CD4-positive, alpha-beta T cell (primary cell): ENCODE results near the gene LIPK. TPM values are rescaled to one million over a fixed set of nuclear protein-coding genes. Genes with fewer than 3 reads are reported as not detected.

Experiments used
- ATAC-seq: fragments of 200-7000 bp; cut with Tn5 transposase; one replicate; pipeline ENCODE4 v1.10.0; 2022; ENCODE audit warnings: mild to moderate bottlenecking; ENCODE audit not compliant: poor library complexity
- CTCF ChIA-PET: fragments of 350-600 bp; sonication (Branson Sonifier 250); formaldehyde crosslinking; loops from one replicate; lab custom pipeline; 2021; ENCODE audit warnings: antibody characterized with exemption, inconsistent platforms; lab: Charles Lee
- POLR2A ChIA-PET: fragments of 350-600 bp; sonication (Branson Sonifier 250); formaldehyde crosslinking; loops from one replicate; lab custom pipeline; 2021; ENCODE audit warnings: antibody characterized with exemption, inconsistent platforms; lab: Charles Lee
- DNase-seq, 14 experiments: peaks; one replicate each; pipeline ENCODE4 v3.0.0-alpha.2; 2013 to 2020; ENCODE audit warnings: mixed read lengths in 2 of 14
- H3K27ac ChIP-seq, 2 donors: one replicate each; pipeline versions ENCODE4 v1.5.1 to v1.7.0; 2013; ENCODE audit warnings: low read length in 2 of 2, low read depth in 1 of 2, mild to moderate bottlenecking in 1 of 2
- H3K27me3 ChIP-seq, 2 experiments: 1 replicate in 1 of 2; 2 replicates in 1 of 2; pipeline versions ENCODE4 v1.6.1 to v1.7.0; 2013; ENCODE audit warnings: low read length in 2 of 2, control low read depth in 1 of 2, mild to moderate bottlenecking in 1 of 2, moderate library complexity in 1 of 2; ENCODE audit not compliant: insufficient read depth in 2 of 2, control insufficient read depth in 1 of 2
- H3K36me3 ChIP-seq: one replicate; pipeline ENCODE4 v1.6.1; 2013; ENCODE audit warnings: low read length, control low read depth; ENCODE audit not compliant: insufficient read depth
- H3K4me1 ChIP-seq: one replicate; pipeline ENCODE4 v1.6.1; 2013; ENCODE audit warnings: low read length, control low read depth; ENCODE audit not compliant: insufficient read depth
- H3K4me3 ChIP-seq: one replicate; pipeline ENCODE4 v1.5.1; 2013; ENCODE audit warnings: mild to moderate bottlenecking, low read length, moderate library complexity
- H3K9me3 ChIP-seq, 2 experiments: 1 replicate in 1 of 2; 2 replicates in 1 of 2; pipeline versions ENCODE4 v1.6.1 to v1.7.0; 2013; ENCODE audit warnings: low read length in 2 of 2, mild to moderate bottlenecking in 2 of 2, control low read depth in 1 of 2, moderate library complexity in 1 of 2; ENCODE audit not compliant: control insufficient read depth in 1 of 2, insufficient read depth in 1 of 2
- H3K27ac Mint-ChIP-seq: one replicate; pipeline ENCODE4 v1.8.0; 2020; ENCODE audit warnings: mixed read lengths
- H3K27me3 Mint-ChIP-seq: one replicate; pipeline ENCODE4 v1.8.0; 2021; ENCODE audit warnings: mixed read lengths
- H3K36me3 Mint-ChIP-seq: one replicate; pipeline ENCODE4 v1.8.0; 2021; ENCODE audit warnings: low read depth, mixed read lengths
- H3K4me1 Mint-ChIP-seq: one replicate; pipeline ENCODE4 v1.8.0; 2021; ENCODE audit warnings: low read depth, mixed read lengths
- H3K4me3 Mint-ChIP-seq: one replicate; pipeline ENCODE4 v1.8.0; 2020; ENCODE audit warnings: mild to moderate bottlenecking, mixed read lengths
- H3K9me3 Mint-ChIP-seq: one replicate; pipeline ENCODE4 v1.8.0; 2020; ENCODE audit warnings: mixed read lengths
- CTCF ChIP-seq: fragments of 200-600 bp; IDR thresholded peaks from one replicate; pipeline ENCODE4 v1.8.0; 2022; ENCODE audit warnings: antibody characterized with exemption, mild to moderate bottlenecking
- intact Hi-C, 2 experiments: fragments of 100-400 bp; cut with DNase I in 1 of 2; cut with micrococcal nuclease in 1 of 2; formaldehyde crosslinking; loops; one replicate each; pipeline versions ENCODE4 v1.15.1 to v1.9.0; 2023 to 2025; cut with DNase I, micrococcal nuclease
- total RNA-seq, 174 experiments: library from RNA in 2 of 174; stranded (reverse) in 2 of 174; gene quantifications; one replicate each; pipeline ENCODE4 v1.2.3 and lab custom pipeline; 2021 to 2026

The LIPK gene
- total RNA-seq, 2 experiments from 2014 or later, result not detected

DNA sequence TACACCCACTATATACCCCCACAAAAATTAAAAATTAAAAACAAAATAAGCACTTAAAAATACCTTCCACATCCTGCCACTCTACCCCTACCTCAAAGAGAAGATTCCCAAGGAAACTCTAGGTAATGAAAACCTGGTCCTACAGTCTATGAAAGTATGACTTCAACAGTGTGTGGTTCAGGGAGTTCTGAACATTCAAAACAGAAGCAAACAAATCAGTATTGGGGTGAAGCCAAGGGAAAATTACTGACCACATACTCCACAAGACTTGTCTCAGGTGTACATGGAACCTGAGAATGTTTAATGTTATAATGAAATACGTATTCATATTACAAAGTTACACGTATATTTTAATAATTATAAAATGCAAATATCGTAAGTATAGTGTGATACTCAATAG lies 76.2 kb downstream of the LIPK start:
- no peak overlapping the region for H3K4me3 ChIP-seq
- ATAC-seq (no peak), DNase-seq (no peak)
- H3K27me3 ChIP-seq, result no peaks in the 10 kb centered on the region
- Mint-ChIP-seq H3K36me3 (no peaks in the 10 kb centered on the region), H3K9me3 (no peaks in the 10 kb centered on the region), H3K27me3 (no peaks in the 10 kb centered on the region), H3K27ac (no peak overlapping the region), H3K4me3 (no peak overlapping the region), H3K4me1 (no peaks in the 10 kb centered on the region)
- H3K4me1 ChIP-seq, result no peaks in the 10 kb centered on the region
- H3K27ac ChIP-seq, result no peak overlapping the region
- H3K9me3 ChIP-seq, result no peaks in the 10 kb centered on the region
- TF ChIP-seq CTCF, result no peak
- intact Hi-C loops, result no loop called here
- ChIA-PET POLR2A (no interaction called here), CTCF (no interaction called here)
- H3K36me3 ChIP-seq, result no peaks in the 10 kb centered on the region

GRCh38 chr10:88783724-88784123 lies 77.7 kb downstream of the LIPK start:
- no peaks in the 10 kb centered on the region for H3K36me3 Mint-ChIP-seq
- no peaks in the 10 kb centered on the region for H3K9me3 ChIP-seq
- no peaks in the 10 kb centered on the region for H3K27me3 ChIP-seq
- H3K4me3 Mint-ChIP-seq, result no peak overlapping the region
- intact Hi-C loops, result no loop called here
- no peak overlapping the region for H3K4me3 ChIP-seq
- no peak for ATAC-seq
- DNase-seq, result no peak
- no peak for TF ChIP-seq CTCF
- no peaks in the 10 kb centered on the region for H3K27me3 Mint-ChIP-seq
- ChIA-PET CTCF (no interaction called here), POLR2A (no interaction called here)
- no peak overlapping the region for H3K27ac Mint-ChIP-seq
- no peaks in the 10 kb centered on the region for H3K9me3 Mint-ChIP-seq
- no peaks in the 10 kb centered on the region for H3K4me1 Mint-ChIP-seq
- no peaks in the 10 kb centered on the region for H3K36me3 ChIP-seq
- no peak overlapping the region for H3K27ac ChIP-seq
- no peaks in the 10 kb centered on the region for H3K4me1 ChIP-seq

- no peak for ATAC-seq
- POLR2A ChIA-PET, result no interaction called here
- Mint-ChIP-seq H3K9me3 (no peaks in the 10 kb centered on the region), H3K27ac (no peak overlapping the region), H3K27me3 (no peaks in the 10 kb centered on the region), H3K4me1 (no peaks in the 10 kb centered on the region), H3K36me3 (no peaks in the 10 kb centered on the region), H3K4me3 (no peak overlapping the region)
- Histone ChIP-seq H3K27ac (no peak overlapping the region), H3K9me3 (no peaks in the 10 kb centered on the region), H3K4me3 (no peak overlapping the region), H3K36me3 (no peaks in the 10 kb centered on the region), H3K4me1 (no peaks in the 10 kb centered on the region), H3K27me3 (no peaks in the 10 kb centered on the region)
- intact Hi-C loops, result no loop called here
- no peak for DNase-seq
- CTCF ChIA-PET, result no interaction called here
- TF ChIP-seq CTCF, result no peak
Observed at GRCh38 chr10:88786032-88786770, 80.2 kb downstream of the LIPK start.
